ENCODE results near the gene CLCN4. TPM values are rescaled to one million over a fixed set of nuclear protein-coding genes. Genes with fewer than 3 reads are reported as not detected.

CLCN4 gene
- total RNA-seq, 4 donors from 2014 or later = 3.9 to 6.7 (median 5.3) TPM

- WGBS, 2 donors = 95 to 97% methylated on average over 21 to 31 of the region's 31 CpGs
- Histone ChIP-seq H3K27ac (no peak overlapping the region), H3K36me3 (peaks cover 0 to 22% (median 0%) of the 10 kb centered on the region in 3 donors), H3K27me3 (no peaks in the 10 kb centered on the region), H3K4me3 (no peak overlapping the region), H3K4me1 (no peaks in the 10 kb centered on the region), H3K9me3 (no peaks in the 10 kb centered on the region)
- TF ChIP-seq CTCF (IDR thresholded peaks at IDR 0.05) (no peak), EP300 (IDR thresholded peaks at IDR 0.05) (no peak), POLR2A (IDR thresholded peaks at IDR 0.05) (no peak)
- no peak for DNase-seq (ENCODE audit: low spot score in 2 of 2)
Measured at GRCh38 chrX:10117301-10117700, 39.5 kb upstream of the CLCN4 start.

- H3K9me3 ChIP-seq = no peaks in the 10 kb centered on the region
- WGBS, 2 donors = 85 to 90% methylated on average over 9 of the region's 9 CpGs
- TF ChIP-seq CTCF (IDR thresholded peaks at IDR 0.05) = no peak
- TF ChIP-seq POLR2A (IDR thresholded peaks at IDR 0.05) = no peak
- no peak for TF ChIP-seq EP300 (IDR thresholded peaks at IDR 0.05)
- H3K27me3 ChIP-seq = no peaks in the 10 kb centered on the region
- DNase-seq (ENCODE audit: low spot score in 2 of 2) = no peak
- no peak overlapping the region for H3K27ac ChIP-seq
- no peaks in the 10 kb centered on the region for H3K4me1 ChIP-seq
- no peak overlapping the region for H3K4me3 ChIP-seq
- H3K36me3 ChIP-seq = peaks cover 0 to 22% (median 0%) of the 10 kb centered on the region in 3 donors
Measured at GRCh38 chrX:10117864-10118377, 38.9 kb upstream of the CLCN4 start.

- Histone ChIP-seq H3K9me3 (no peaks in the 10 kb centered on the region), H3K27ac (peak overlapping the region in 1 of 4 donors; percentile 37), H3K27me3 (no peaks in the 10 kb centered on the region), H3K4me1 (no peaks in the 10 kb centered on the region), H3K4me3 (no peak overlapping the region), H3K36me3 (peaks cover 0 to 22% (median 0%) of the 10 kb centered on the region in 3 donors)
- TF ChIP-seq EP300 (IDR thresholded peaks at IDR 0.05) (no peak), CTCF (IDR thresholded peaks at IDR 0.05) (no peak), POLR2A (IDR thresholded peaks at IDR 0.05) (no peak)
- no peak for DNase-seq (ENCODE audit: low spot score in 2 of 2)
- 71 to 90% methylated on average over 4 of the region's 4 CpGs for WGBS, 2 donors
Measured at GRCh38 chrX:10118530-10118929, 38.2 kb upstream of the CLCN4 start.

GRCh38 chrX:10119399-10119990 is 37.3 kb upstream of the CLCN4 start:
- Histone ChIP-seq H3K9me3 (no peaks in the 10 kb centered on the region), H3K27ac (peak overlapping the region in 1 of 4 donors; percentile 37), H3K4me3 (no peak overlapping the region), H3K27me3 (no peaks in the 10 kb centered on the region), H3K36me3 (peaks cover 0 to 25% (median 0%) of the 10 kb centered on the region in 3 donors), H3K4me1 (no peaks in the 10 kb centered on the region)
- WGBS, 2 donors = 16 to 17% methylated on average over 16 of the region's 16 CpGs
- peak in 1 of 2 donors; percentile 51 for TF ChIP-seq POLR2A (IDR thresholded peaks at IDR 0.05)
- peak; percentile 93 to 100 (median 100) for TF ChIP-seq CTCF (IDR thresholded peaks at IDR 0.05)
- peak in 1 of 2 donors; percentile 96 for TF ChIP-seq EP300 (IDR thresholded peaks at IDR 0.05)
- peak; percentile 37 to 92 for DNase-seq (ENCODE audit: low spot score in 2 of 2)

GRCh38 chrX:10120331-10120730 is 36.4 kb upstream of the CLCN4 start:
- WGBS, 2 donors = 92 to 93% methylated on average over 8 of the region's 8 CpGs
- TF ChIP-seq EP300 (IDR thresholded peaks at IDR 0.05) (no peak), POLR2A (IDR thresholded peaks at IDR 0.05) (no peak), CTCF (IDR thresholded peaks at IDR 0.05) (no peak)
- H3K9me3 ChIP-seq = no peaks in the 10 kb centered on the region
- no peaks in the 10 kb centered on the region for H3K4me1 ChIP-seq
- no peak overlapping the region for H3K4me3 ChIP-seq
- peaks cover 0 to 28% (median 0%) of the 10 kb centered on the region in 3 donors for H3K36me3 ChIP-seq
- no peak for DNase-seq (ENCODE audit: low spot score in 2 of 2)
- H3K27me3 ChIP-seq = no peaks in the 10 kb centered on the region
- H3K27ac ChIP-seq = no peak overlapping the region

Data from tibial nerve (tissue), 4 donors.